Measurements from ENCODE around the gene GOSR2.
"Not testable (repeated sequence)": the region's sequence is repeated elsewhere in the genome, so short reads cannot be mapped to it uniquely, and the experiment has no call there.

Gene GOSR2

DNA sequence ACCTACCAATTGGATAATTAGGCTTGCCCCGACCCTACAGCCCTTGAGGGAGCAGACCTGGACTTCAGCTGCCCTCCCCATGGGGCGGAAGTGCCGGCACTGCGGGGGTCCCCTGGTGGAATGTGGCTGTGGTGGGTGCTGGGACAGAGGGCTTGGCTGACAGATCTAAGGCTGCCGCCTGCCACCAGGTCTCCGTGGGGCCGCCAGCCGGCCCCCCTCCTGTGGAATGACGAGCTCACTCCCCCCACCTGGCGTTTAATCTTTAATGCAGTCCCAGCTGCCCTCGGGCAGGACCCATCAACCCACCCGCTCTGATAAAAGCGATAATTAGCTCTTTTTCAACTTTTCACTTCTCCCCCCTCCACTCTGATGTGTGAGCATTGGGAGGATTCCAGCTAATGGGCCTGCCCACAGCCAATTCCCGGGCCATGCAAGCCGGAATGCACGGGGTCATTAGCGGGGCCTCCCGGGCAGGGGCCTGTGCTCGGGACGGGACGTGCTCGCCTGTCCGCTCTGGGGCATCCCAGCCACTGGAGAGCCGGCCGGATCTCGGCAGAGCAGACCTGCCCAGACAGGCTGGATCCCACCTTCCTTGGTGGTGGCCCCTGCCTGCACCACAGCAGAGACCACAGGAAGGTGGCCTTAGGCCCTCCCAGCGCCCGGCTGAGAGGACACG, 28.3 kb upstream of the GOSR2 start:
- DNase-seq: no peak

DNA sequence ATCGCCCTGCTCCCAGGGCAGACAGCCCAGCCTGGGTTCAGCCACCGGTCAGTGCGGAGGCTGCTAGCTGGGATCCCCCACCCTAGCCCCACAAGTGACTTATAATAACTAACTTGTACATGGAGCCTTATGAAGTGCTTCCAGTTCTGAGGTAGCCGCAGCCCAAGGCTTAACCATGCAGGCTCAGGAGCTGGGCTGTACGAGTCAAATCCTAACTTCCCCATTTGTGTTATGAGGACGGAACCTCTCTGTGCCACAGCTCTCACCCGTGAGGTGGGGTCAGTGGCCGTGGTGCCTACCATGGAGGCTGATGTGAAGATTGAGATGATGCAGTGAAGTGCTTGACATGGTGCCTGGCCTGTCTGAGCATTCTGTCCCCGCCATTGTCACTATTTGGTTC, 27.8 kb upstream of the GOSR2 start:
- no peak for DNase-seq

- no peak for DNase-seq
These were observed 26.0 kb upstream of the GOSR2 start for GRCh38 chr17:46896991-46897390.

DNA sequence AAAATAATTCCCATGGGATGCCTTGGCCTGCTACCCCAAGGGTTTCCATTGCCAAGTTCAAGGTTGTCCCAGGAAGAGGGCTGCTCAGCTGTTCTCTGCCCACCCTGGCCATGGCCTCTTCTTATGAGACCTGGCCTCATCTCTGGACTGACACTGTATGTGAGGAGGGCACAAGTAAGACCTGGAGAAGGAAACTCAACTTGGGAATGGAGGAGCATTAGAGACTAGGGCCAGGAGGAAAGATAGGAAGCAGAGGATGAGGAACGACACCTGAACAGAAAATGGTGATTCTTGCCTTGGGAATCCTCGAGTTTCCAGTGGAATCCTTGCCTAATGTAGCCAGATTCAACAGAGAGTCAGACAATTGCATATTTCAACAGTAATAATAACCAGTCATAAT, 24.6 kb upstream of the GOSR2 start:
- DNase-seq: no peak

GRCh38 chr17:46898860-46899259, 24.1 kb upstream of the GOSR2 start:
- no peak for DNase-seq

DNA sequence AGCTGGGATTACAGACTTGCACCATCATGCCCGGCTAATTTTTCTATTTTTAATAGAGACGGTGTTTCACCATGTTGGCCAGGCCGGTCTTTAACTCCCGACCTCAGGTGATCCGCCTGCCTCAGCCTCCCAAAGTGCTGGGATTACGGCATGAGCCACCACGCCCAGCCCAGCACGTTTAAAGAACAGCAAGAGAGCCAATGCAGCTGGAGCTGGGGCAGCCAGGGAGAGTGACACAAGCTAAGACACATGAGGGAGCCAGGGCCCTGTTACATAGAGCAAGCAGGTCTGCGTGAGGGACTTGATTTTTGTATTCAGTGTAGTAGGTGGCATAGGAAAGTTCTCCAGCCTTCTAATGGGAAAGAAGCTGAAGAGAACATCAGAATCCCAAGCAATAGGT, 21.7 kb upstream of the GOSR2 start:
- DNase-seq: no peak

GRCh38 chr17:46903762-46904672, 18.9 kb upstream of the GOSR2 start:
- DNase-seq: no peak

- no peak for DNase-seq
These were observed 14.8 kb upstream of the GOSR2 start for GRCh38 chr17:46908068-46908737.

DNA sequence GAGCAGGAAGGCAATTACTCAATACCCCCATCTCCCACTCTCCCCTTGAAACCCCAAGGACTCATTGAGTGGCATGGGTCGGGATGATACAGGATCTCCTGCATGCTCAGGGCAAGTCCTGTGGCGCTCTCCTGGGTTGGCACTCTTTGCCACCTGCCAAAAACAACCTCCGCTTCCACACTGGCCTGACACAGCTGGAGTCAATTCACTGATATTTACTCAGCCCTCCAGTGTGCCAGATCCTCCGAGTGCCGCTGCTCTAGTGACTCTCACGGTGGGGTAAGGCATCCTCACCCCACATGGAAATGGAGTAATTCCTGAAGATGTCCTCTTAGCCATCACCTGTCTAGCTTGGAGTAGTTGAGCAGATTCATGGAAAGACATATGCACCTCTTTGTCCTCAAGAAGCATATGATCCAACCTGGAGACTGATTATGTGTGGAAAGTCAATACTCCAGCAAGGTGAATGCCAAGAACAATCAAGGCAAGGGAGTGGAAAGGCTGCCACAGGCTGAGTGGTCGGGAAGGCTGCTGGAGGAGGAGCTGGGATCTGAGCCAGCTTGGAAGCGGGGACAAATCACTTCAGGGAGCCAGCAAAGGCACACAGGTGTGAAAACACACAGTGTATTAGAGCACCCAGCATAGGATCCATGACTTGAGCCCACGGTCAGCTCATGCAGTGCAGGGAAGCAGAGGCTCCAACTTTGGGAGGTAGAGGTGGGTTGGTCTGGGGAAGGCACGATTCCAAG, 12.6 kb upstream of the GOSR2 start:
- peak; percentile 89 to 96 for DNase-seq

DNA sequence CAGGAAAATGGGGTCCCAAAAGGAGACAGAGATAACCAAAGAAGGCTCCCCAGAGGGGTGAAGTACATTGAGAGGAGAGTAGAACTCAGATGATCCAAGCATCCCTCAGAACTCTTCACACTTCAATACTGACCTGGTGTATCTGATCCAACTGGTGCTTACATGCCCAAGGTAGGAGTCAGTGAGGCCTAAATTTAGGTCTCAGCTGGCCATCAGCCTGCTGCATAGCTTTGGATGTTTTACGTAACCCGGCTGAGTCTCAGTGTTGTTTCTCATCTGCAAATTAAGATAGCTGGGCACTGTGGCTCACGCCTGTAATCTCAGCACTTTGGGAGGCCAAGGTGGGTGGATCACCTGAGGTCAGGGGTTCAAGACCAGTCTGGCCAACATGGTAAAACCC, 11.6 kb upstream of the GOSR2 start:
- no peak for DNase-seq

GRCh38 chr17:46915596-46915995, 7.4 kb upstream of the GOSR2 start:
- DNase-seq: no peak

GRCh38 chr17:46916211-46916610, 6.7 kb upstream of the GOSR2 start:
- DNase-seq: no peak

DNA sequence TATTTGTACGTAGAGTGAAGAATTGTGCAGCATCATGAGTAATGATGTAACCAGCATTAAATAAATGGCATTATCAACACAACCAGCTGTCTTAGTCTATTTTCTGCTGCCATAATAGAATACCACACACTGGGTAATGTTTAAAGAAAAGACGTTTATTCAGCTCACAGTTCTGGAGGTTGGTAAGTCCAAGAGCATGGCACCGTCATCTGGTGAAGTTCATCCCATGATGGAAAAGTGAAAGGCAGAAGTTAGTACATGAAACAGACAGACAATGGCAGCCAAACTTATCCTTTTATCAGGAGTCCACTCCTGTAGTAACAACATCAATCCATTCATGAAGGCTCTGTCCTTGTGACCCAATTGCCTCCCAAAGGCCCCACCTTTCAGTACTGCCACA, 6.3 kb upstream of the GOSR2 start:
- no peak for DNase-seq

- DNase-seq: no peak
These were observed 5.9 kb upstream of the GOSR2 start for GRCh38 chr17:46917041-46917440.

- DNase-seq: no peak
These were observed 5.4 kb upstream of the GOSR2 start for GRCh38 chr17:46917516-46917915.

GRCh38 chr17:46921962-46922361, 998 bp upstream of the GOSR2 start:
- DNase-seq: not testable (repeated sequence)

DNA sequence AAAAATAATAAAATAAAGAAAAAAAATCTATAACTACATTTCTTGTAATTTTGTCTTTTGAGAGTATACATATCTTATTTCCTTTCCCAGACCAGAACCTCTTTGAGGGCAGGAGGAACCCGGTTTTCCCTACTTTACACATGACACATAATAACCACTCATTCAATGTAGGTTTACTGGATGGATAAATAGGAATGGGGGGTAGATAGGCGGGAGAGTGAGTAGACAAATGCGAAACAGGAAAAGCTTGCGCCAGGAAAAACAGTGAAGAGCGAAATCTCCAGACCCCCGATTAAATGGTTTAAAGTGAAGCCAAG, 515 bp upstream of the GOSR2 start:
- DNase-seq: no peak

DNA sequence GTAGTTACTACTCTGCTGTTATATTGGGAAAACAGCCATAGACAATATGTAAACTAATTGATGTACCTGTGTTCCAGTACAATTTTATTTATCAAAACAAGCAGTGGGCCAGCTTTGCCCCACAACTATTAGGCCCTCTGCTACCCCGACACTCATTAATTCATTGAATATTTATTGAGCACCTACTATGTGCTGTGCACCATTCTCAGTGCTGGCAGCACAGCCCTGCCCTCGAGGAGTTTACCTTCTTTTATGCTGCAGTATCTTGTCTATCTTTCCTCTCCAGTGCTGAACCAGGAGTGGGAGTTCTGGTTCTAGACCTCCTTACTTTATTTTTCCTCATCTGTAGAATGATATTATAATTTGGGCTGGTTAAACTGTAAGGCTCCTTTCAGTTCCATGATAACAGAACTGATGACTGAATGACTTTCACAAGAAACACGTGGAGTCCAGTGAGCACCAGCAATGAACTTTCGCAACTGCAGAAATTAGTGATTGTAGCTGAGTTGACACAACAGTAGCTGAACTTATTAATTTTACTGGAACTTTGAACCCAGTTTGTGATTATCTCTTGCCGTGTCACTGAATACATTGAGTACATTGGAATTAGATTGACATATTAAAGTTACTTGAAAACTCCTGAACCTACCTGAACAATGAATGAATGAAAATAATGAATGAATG, 2.4 kb downstream of the GOSR2 start:
- DNase-seq: no peak

GRCh38 chr17:46928467-46929261, 5.7 kb downstream of the GOSR2 start:
- DNase-seq: no peak

- no peak for DNase-seq
These were observed 6.5 kb downstream of the GOSR2 start for GRCh38 chr17:46929413-46929812.

DNA sequence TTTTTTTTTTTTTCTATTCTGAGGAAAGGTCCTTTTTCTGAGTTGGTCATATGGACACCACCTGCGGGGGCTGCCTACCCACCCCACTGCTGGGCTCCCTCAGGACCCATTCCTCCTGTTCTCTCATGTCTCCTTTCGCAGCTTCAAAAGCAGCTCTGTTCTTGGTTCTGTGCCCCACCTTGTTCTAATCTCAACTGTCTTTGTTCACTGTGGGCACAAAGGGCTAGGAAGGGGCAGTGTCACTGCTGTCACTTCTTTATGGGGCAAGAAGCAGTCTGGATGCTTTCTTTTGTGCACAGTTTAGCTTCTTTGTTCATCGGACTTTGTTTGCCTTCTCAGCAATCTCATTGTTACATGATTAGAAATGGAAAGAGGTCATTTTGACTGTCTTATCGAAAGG, 7.1 kb downstream of the GOSR2 start:
- DNase-seq: no peak

DNA sequence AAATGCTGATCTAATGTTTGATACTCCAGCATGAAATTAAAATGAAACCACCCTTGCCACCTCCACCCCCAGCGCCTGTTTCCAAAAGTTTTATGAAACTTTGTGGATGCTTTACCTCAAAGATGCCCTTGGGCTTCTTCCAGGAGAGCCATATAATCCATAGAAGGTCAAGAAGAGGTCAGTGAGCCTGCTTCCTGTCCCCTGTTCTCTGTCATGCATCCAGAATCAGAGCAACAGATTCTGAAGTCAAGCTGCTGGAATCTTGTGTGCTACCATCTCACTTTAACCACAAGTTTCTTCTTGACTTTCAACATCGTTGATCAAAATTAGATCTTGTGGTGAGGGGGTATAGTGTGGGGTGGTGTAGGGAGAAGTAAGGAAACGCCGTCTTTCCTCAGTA, 8.6 kb downstream of the GOSR2 start:
- DNase-seq: no peak

Measured in NCI-H2081 (cell line).